K562 (cell line): ENCODE data around the gene GPSM3. TPM values are rescaled to one million over a fixed set of nuclear protein-coding genes. Genes with fewer than 3 reads are reported as not detected.

ENCODE experiments used
- ARID4B ChIP-seq: sonication (generic); formaldehyde crosslinking; IDR thresholded peaks from 2 replicates; pipeline ENCODE4 v1.8.0; 2022; ENCODE audit warnings: mild to moderate bottlenecking, missing genetic modification reagents
- DEAF1 ChIP-seq: fragments of 450-650 bp; formaldehyde crosslinking; IDR thresholded peaks from 2 replicates; pipeline ENCODE4 v1.4.0; 2020; ENCODE audit warnings: mild to moderate bottlenecking, moderate library complexity
- ELF1 ChIP-seq: fragments of 200-800 bp; sonication (Bioruptor generic); IDR thresholded peaks from 2 replicates; pipeline ENCODE4 v1.6.1; 2016; ENCODE audit warnings: missing genetic modification characterization, missing compliant biosample characterization
- GTF3C2 ChIP-seq: IDR thresholded peaks from 3 replicates; pipeline ENCODE4 v1.6.1; 2011; ENCODE audit warnings: borderline replicate concordance, mild to moderate bottlenecking, moderate library complexity; ENCODE audit not compliant: insufficient read length; ENCODE audit errors: extremely low read depth
- HIVEP1 ChIP-seq: fragments of 250-450 bp; sonication (Bioruptor Pico); IDR thresholded peaks from 2 replicates; pipeline ENCODE4 v1.4.0; 2020; ENCODE audit warnings: mild to moderate bottlenecking
- SIN3A ChIP-seq, 2 experiments: fragments of 150-350 bp in 1 of 2; IDR thresholded peaks; 2 replicates each; pipeline ENCODE4 v1.6.1; 2011 to 2016; ENCODE audit warnings: borderline replicate concordance in 2 of 2, low read depth in 2 of 2, low read length in 2 of 2, mild to moderate bottlenecking in 2 of 2, moderate library complexity in 2 of 2; ENCODE audit not compliant: control insufficient read depth in 1 of 2
- ZBTB33 ChIP-seq: sonication (generic); formaldehyde crosslinking; IDR thresholded peaks from 2 replicates; pipeline ENCODE4 v1.8.1; 2023; ENCODE audit warnings: mild to moderate bottlenecking, missing genetic modification reagents
- polyA plus RNA-seq, 8 experiments: library from polyadenylated mRNA; depleted of rRNA in 4 of 8; stranded (reverse) in 5 of 8; unstranded in 3 of 8; fragments of >200 nt; fragmentation: Nextera tagmentation in 2 of 8; fragmentation: Illumina TruSeq in 1 of 8; extraction: Ambion mirVana in 2 of 8; extraction: Trizol in 1 of 8; gene quantifications; 2 replicates each; pipeline versions ENCODE4 v1.2.1 to v1.2.3, GENCODE V29; 2011 to 2014; ENCODE audit warnings: inconsistent platforms in 1 of 8, missing spikeins in 1 of 8
- total RNA-seq, 7 experiments: library from RNA; depleted of rRNA in 6 of 7; stranded (reverse); fragments of >200 nt in 6 of 7; fragmentation: Illumina TruSeq in 2 of 7; extraction: Trizol in 2 of 7; gene quantifications; 2 replicates each; pipeline versions ENCODE4 v1.2.1 to v1.2.3, GENCODE V29; 2011 to 2021; ENCODE audit warnings: low replicate concordance in 1 of 7

The GPSM3 gene
- total and polyA plus RNA-seq, 9 of the 15 experiments (the other 6 are each of a cell fraction or from before 2014, with no cell fraction given) = 5.3 to 42.6 (median 24.4) TPM

GRCh38 chr6:32177183-32177787 is 15.2 kb downstream of the GPSM3 start (continued):
- TF ChIP-seq ARID4B (CRISPR knock-in tag) (no peak), ELF1 (tag) (peak; percentile 40; the same call in 1 of the 2 replicates), HIVEP1 (CRISPR knock-in tag) (peak; percentile 76; the same call in 1 of the 2 replicates), ZBTB33 (CRISPR knock-in tag) (no peak), DEAF1 (CRISPR knock-in tag) (0 out of 2 replicates have a peak, but pooled peaks have one; percentile 40), GTF3C2 (no peak), SIN3A (IDR thresholded peaks at IDR 0.05; ENCODE audit: borderline replicate concordance in 2 of 2, control insufficient read depth in 1 of 2, low read depth in 2 of 2, low read length in 2 of 2) (peak in 1 of 2 experiments; percentile 38; a peak in 1 of 4 replicates)
